ENCODE measurements around the gene CDK17.
A peak's percentile ranks its signal among the peaks of the same experiment; 100 is the strongest.

Gene CDK17

DNA sequence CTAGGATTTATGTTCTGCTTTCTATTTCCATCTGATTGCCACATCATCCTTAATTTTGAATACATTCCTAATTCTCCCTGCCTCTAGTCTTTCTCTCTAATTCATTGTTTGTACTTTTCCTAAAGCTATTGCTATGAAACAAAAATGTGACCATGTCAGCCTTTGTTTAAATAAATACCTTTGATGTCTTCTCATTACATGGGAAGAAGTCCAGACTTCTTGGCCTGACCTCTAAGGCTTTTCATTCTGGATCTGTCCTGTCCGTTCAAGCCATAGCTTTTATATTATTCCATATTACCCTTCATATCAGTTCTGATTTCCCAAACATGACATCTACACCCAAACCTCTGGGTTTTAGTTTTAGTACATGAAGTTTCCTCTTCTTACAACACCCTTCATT is 91.4 kb downstream of the CDK17 start:
- DNase-seq (ENCODE audit: low read depth in 2 of 2) = peak; percentile 34 to 36
- TF ChIP-seq, protein P1, sequence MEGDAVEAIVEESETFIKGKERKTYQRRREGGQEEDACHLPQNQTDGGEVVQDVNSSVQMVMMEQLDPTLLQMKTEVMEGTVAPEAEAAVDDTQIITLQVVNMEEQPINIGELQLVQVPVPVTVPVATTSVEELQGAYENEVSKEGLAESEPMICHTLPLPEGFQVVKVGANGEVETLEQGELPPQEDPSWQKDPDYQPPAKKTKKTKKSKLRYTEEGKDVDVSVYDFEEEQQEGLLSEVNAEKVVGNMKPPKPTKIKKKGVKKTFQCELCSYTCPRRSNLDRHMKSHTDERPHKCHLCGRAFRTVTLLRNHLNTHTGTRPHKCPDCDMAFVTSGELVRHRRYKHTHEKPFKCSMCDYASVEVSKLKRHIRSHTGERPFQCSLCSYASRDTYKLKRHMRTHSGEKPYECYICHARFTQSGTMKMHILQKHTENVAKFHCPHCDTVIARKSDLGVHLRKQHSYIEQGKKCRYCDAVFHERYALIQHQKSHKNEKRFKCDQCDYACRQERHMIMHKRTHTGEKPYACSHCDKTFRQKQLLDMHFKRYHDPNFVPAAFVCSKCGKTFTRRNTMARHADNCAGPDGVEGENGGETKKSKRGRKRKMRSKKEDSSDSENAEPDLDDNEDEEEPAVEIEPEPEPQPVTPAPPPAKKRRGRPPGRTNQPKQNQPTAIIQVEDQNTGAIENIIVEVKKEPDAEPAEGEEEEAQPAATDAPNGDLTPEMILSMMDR (IDR thresholded peaks at IDR 0.05; ENCODE audit: low read depth, low read length) = no peak
- no peak overlapping the region for H3K4me3 ChIP-seq (replicated peaks in 1 of 2; ENCODE audit: low read depth in 2 of 2, low read length in 2 of 2)

DNA sequence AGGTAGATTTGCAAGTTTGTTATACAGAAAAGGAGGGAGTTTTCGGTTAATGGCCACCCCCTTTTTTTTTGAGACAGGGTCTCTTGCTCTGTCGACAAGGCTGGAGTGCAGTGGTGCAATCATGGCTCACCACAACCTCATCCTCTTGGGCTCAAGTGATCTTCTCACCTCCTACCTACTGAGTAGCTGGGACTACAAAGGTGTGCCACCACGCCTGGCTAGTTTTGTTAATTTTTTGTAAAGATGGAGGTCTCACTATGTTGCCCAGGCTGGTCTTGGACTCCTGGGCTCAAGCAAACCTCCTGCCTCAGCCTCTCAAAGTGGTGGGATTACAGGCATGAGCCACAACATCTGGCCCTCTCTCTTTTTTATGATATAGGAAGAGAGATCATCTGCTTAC is 94.6 kb downstream of the CDK17 start:
- no peak for DNase-seq (ENCODE audit: low read depth in 2 of 2)
- no peak overlapping the region for H3K4me3 ChIP-seq (replicated peaks in 1 of 2; ENCODE audit: low read depth in 2 of 2, low read length in 2 of 2)
- TF ChIP-seq, protein P1 (IDR thresholded peaks at IDR 0.05; ENCODE audit: low read depth, low read length) = no peak

DNA sequence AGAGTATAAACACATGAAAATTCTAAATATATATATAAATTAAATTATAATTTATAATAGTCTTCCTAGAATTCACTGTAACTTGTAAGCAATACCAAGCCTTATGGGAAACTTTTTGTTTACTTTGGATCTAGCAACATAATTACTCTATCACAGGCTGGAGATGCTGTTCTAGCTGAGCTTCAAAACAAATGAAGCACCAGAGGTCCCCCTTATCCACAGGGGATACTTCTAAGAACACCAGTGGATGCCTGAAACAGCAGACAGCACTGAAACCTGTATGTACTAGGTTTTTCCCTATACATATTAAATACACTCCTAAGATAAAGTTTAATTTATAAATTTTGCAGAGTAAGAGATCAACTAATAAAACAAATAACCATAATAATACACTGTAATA is 96.6 kb downstream of the CDK17 start:
- TF ChIP-seq, protein P1 (IDR thresholded peaks at IDR 0.05; ENCODE audit: low read depth, low read length) = no peak
- no peak overlapping the region for H3K4me3 ChIP-seq (replicated peaks in 1 of 2; ENCODE audit: low read depth in 2 of 2, low read length in 2 of 2)
- DNase-seq (ENCODE audit: low read depth in 2 of 2) = peak; percentile 20 to 43

DNA sequence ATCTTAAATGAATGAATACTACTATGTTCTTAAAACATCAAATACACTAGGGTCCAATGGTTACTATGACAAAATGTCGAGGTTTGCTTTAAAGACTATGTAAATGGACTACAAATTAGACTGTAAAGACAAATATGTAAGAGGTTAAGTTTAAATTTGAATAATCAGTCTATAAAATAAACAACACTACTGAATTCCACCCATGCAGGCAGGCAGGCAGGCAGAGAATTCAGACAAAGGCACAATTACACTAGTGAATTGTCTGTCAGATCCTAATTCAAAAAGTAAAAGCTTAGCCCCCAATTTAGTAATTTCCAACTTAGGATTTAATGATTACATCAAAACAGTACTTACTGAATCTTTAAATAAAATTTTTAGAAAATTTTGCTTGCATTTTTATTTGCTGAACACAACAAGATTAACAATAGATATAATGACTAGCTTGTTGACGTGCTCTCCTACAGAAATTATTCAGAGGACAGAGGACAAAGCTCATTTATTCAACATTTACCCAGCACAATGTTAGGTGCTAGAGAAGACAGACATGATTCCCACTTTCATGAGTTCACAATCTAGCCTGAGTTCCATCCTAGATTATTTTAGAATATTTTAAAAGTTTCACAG is 97.4 kb downstream of the CDK17 start:
- no peak overlapping the region for H3K4me3 ChIP-seq (replicated peaks in 1 of 2; ENCODE audit: low read depth in 2 of 2, low read length in 2 of 2)
- TF ChIP-seq, protein P1 (IDR thresholded peaks at IDR 0.05; ENCODE audit: low read depth, low read length) = no peak
- no peak for DNase-seq (ENCODE audit: low read depth in 2 of 2)

DNA sequence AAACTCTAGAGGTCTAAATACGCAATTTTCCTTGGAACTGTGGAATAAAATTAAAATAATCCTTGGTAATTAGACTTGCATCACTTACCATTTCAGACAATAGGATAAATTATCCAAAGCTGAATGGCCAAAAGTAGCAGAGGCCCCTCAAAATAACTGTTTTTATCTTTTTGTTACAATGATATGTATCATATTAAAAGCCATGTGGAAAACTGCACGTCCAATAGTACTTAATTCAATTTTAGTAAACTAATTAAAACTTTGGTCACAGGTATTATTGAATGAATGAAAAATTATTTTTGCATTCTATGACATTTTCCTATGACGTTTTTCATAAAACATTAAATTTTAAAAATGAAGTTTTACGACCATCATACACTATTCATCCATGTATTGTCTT is 98.5 kb downstream of the CDK17 start:
- no peak for DNase-seq (ENCODE audit: low read depth in 2 of 2)
- H3K4me3 ChIP-seq (replicated peaks in 1 of 2; ENCODE audit: low read depth in 2 of 2, low read length in 2 of 2) = no peak overlapping the region
- TF ChIP-seq, protein P1 (IDR thresholded peaks at IDR 0.05; ENCODE audit: low read depth, low read length) = no peak

DNA sequence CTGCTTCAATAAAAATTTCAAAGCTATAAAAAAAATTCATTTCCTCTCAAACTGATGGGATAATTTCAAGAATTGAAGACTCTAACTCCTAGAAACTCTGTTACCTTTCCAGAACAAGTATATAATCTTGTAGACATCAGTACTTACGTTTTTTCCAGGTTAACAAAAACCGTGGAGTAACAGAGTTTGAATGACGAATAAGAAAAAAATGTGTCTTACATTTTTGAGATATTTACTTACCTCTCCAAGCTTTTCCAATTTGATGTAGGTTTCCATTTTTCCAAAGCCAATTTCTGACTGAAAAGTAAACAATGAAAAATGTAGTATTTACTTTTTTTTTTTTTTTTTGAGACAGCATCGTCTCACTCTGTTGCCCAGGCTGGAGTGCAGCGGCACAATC is 100.2 kb downstream of the CDK17 start:
- no peak for DNase-seq (ENCODE audit: low read depth in 2 of 2)
- TF ChIP-seq, protein P1 (IDR thresholded peaks at IDR 0.05; ENCODE audit: low read depth, low read length) = no peak
- H3K4me3 ChIP-seq (replicated peaks in 1 of 2; ENCODE audit: low read depth in 2 of 2, low read length in 2 of 2) = no peak overlapping the region

DNA sequence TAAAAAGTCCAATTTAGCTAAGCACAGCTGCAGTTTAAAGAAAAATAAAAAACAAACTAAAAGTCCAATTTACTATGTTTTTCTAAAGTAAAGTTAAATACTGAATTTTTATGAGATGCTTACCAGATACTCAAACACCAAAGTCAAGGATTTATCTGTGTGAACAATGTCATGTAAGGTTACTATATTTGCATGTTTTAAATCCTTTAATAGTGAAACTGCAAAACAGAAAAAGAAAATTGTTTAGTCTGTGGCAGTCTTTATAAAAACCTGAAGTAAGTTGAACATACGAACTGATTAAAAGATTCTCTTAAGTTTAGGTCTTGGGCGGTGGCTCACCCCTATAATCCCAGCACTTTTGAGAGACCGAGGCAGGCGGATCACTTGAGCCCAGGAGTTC is 102.7 kb downstream of the CDK17 start:
- TF ChIP-seq, protein P1 (IDR thresholded peaks at IDR 0.05; ENCODE audit: low read depth, low read length) = no peak
- H3K4me3 ChIP-seq (replicated peaks in 1 of 2; ENCODE audit: low read depth in 2 of 2, low read length in 2 of 2) = no peak overlapping the region
- no peak for DNase-seq (ENCODE audit: low read depth in 2 of 2)

All from cardiac fibroblast (primary cell).